GM12892 (cell line): Measurements from ENCODE around the gene MOV10L1.

Experiments used
- POLR2A ChIP-seq: IDR thresholded peaks from 2 replicates; pipeline ENCODE4 v1.6.1; 2011; ENCODE audit warnings: low read depth, low read length, control low read depth
- POLR2AphosphoS5 ChIP-seq: IDR thresholded peaks from 2 replicates; pipeline ENCODE4 v1.6.1; 2011; ENCODE audit warnings: low read depth, low read length, control low read depth

DNA sequence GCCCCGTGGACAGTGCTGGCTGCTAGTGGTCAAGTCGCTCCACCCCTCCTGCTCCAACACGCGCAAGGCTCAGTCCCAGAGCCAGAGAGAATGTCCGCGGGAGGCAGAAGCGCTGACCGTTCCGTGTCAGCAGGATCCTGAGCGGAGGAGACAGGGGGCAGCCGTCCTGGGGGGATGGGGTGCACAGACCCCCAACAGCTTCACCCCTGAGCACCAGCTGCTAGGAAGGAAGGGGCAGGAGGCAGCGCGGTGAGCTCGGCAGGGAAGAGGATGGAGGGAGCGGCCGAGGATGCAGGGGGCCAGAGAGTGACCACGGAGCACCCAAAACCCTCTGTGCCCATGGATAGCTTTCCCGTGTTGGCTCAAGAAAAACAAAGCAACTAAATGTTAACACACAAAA lies 25.4 kb upstream of the MOV10L1 start:
- TF ChIP-seq POLR2AphosphoS5 (no peak), POLR2A (no peak)
